Activated T-cell treated with anti-CD3 and anti-CD28 coated beads, Interleukin-2, amount 50 U/mL, for 4 hours (primary cell): ENCODE measurements around the gene CCDC14. TPM values are rescaled to one million over a fixed set of nuclear protein-coding genes. Genes with fewer than 3 reads are reported as not detected.
"Not testable (repeated sequence)": the region's sequence is repeated elsewhere in the genome, so short reads cannot be mapped to it uniquely, and the experiment has no call there.

Source experiments
- ATAC-seq, 2 donors: fragments of 200-7000 bp; cut with Tn5 transposase; one replicate each; pipeline ENCODE4 v1.10.0; 2021
- DNase-seq: peaks from one replicate; pipeline ENCODE4 v3.0.0-alpha.2; 2020
- H3K27me3 Mint-ChIP-seq: one replicate; pipeline ENCODE4 v1.8.0; 2021; ENCODE audit warnings: low read depth, mixed read lengths
- H3K36me3 Mint-ChIP-seq: one replicate; pipeline ENCODE4 v1.8.0; 2022; ENCODE audit warnings: mixed read lengths; ENCODE audit not compliant: insufficient read depth
- H3K4me1 Mint-ChIP-seq: one replicate; pipeline ENCODE4 v1.8.0; 2021; ENCODE audit warnings: low read depth, mixed read lengths
- H3K4me3 Mint-ChIP-seq: one replicate; pipeline ENCODE4 v1.8.0; 2021; ENCODE audit warnings: mild to moderate bottlenecking, moderate library complexity, mixed read lengths
- H3K9me3 Mint-ChIP-seq: one replicate; pipeline ENCODE4 v1.8.0; 2021; ENCODE audit warnings: mixed read lengths
- total RNA-seq, 3 donors: library from RNA; stranded (reverse); gene quantifications; one replicate each; pipeline ENCODE4 v1.2.1, GENCODE V29; 2021

CCDC14 gene
- total RNA-seq, 3 donors from 2014 or later: 20.0 to 22.6 (median 20.5) TPM

GRCh38 chr3:123979525-123980501 is 18.8 kb upstream of the CCDC14 start:
- ATAC-seq: peak; percentile 87
- H3K36me3 Mint-ChIP-seq, H3K9me3 Mint-ChIP-seq, H3K4me3 Mint-ChIP-seq, H3K4me1 Mint-ChIP-seq: not testable (repeated sequence)
- peak; percentile 6 for DNase-seq
- peaks cover 38% of the 10 kb centered on the region for H3K27me3 Mint-ChIP-seq

GRCh38 chr3:123976904-123977303 is 15.9 kb upstream of the CCDC14 start:
- not testable (repeated sequence) for H3K4me1 Mint-ChIP-seq, H3K9me3 Mint-ChIP-seq, H3K4me3 Mint-ChIP-seq, ATAC-seq, DNase-seq, H3K36me3 Mint-ChIP-seq
- H3K27me3 Mint-ChIP-seq: peaks cover 34% of the 10 kb centered on the region

GRCh38 chr3:123976181-123976898 is 15.3 kb upstream of the CCDC14 start:
- H3K36me3 Mint-ChIP-seq, H3K9me3 Mint-ChIP-seq, H3K4me1 Mint-ChIP-seq, DNase-seq, ATAC-seq, H3K4me3 Mint-ChIP-seq: not testable (repeated sequence)
- peaks cover 33% of the 10 kb centered on the region for H3K27me3 Mint-ChIP-seq

- ATAC-seq, H3K36me3 Mint-ChIP-seq, DNase-seq, H3K9me3 Mint-ChIP-seq, H3K4me3 Mint-ChIP-seq, H3K4me1 Mint-ChIP-seq: not testable (repeated sequence)
- peaks cover 27% of the 10 kb centered on the region for H3K27me3 Mint-ChIP-seq
These were observed 14.0 kb upstream of the CCDC14 start for GRCh38 chr3:123975030-123975429.

GRCh38 chr3:123971406-123971805 is 10.4 kb upstream of the CCDC14 start:
- ATAC-seq (no peak), DNase-seq (no peak)
- H3K4me1 Mint-ChIP-seq: no peaks in the 10 kb centered on the region
- no peak overlapping the region for H3K4me3 Mint-ChIP-seq
- no peaks in the 10 kb centered on the region for H3K9me3 Mint-ChIP-seq
- peaks cover 45% of the 10 kb centered on the region for H3K27me3 Mint-ChIP-seq
- H3K36me3 Mint-ChIP-seq: no peaks in the 10 kb centered on the region

- H3K4me3 Mint-ChIP-seq, H3K36me3 Mint-ChIP-seq, ATAC-seq, DNase-seq, H3K4me1 Mint-ChIP-seq, H3K9me3 Mint-ChIP-seq: not testable (repeated sequence)
- peaks cover 37% of the 10 kb centered on the region for H3K27me3 Mint-ChIP-seq
These were observed 6.2 kb upstream of the CCDC14 start for GRCh38 chr3:123967260-123967659.

GRCh38 chr3:123966799-123967198 is 5.8 kb upstream of the CCDC14 start:
- not testable (repeated sequence) for DNase-seq, H3K4me1 Mint-ChIP-seq, H3K36me3 Mint-ChIP-seq, H3K4me3 Mint-ChIP-seq, H3K9me3 Mint-ChIP-seq
- H3K27me3 Mint-ChIP-seq: peaks cover 36% of the 10 kb centered on the region
- ATAC-seq: peak; percentile 48 to 54

GRCh38 chr3:123964793-123965192 is 3.8 kb upstream of the CCDC14 start:
- H3K4me3 Mint-ChIP-seq: not testable (repeated sequence)

GRCh38 chr3:123961508-123961856 is 453 bp upstream of the CCDC14 start:
- DNase-seq: no peak
- Mint-ChIP-seq H3K9me3 (no peaks in the 10 kb centered on the region), H3K4me3 (peak overlapping the region; percentile 93), H3K27me3 (peaks cover 2% of the 10 kb centered on the region), H3K36me3 (no peaks in the 10 kb centered on the region), H3K4me1 (peaks cover 24% of the 10 kb centered on the region)
- ATAC-seq: no peak

More at GRCh38 chr3:123964793-123965192, 3.8 kb upstream of the CCDC14 start:
- not testable (repeated sequence) for DNase-seq, H3K36me3 Mint-ChIP-seq, H3K9me3 Mint-ChIP-seq, H3K4me1 Mint-ChIP-seq, ATAC-seq
- H3K27me3 Mint-ChIP-seq: peaks cover 24% of the 10 kb centered on the region

- DNase-seq (no peak), ATAC-seq (no peak)
- Mint-ChIP-seq H3K4me3 (no peak overlapping the region), H3K27me3 (no peaks in the 10 kb centered on the region), H3K9me3 (no peaks in the 10 kb centered on the region), H3K4me1 (peaks cover 9% of the 10 kb centered on the region), H3K36me3 (peaks cover 25% of the 10 kb centered on the region)
These were observed 7.3 kb downstream of the CCDC14 start for GRCh38 chr3:123953735-123954134.

GRCh38 chr3:123952844-123953520 is 8.0 kb downstream of the CCDC14 start:
- no peaks in the 10 kb centered on the region for H3K9me3 Mint-ChIP-seq
- H3K4me1 Mint-ChIP-seq: peaks cover 2% of the 10 kb centered on the region
- H3K27me3 Mint-ChIP-seq: no peaks in the 10 kb centered on the region
- DNase-seq (no peak), ATAC-seq (no peak)
- H3K4me3 Mint-ChIP-seq: no peak overlapping the region
- peaks cover 25% of the 10 kb centered on the region for H3K36me3 Mint-ChIP-seq

GRCh38 chr3:123951522-123952447 is 9.2 kb downstream of the CCDC14 start:
- ATAC-seq (no peak), DNase-seq (no peak)
- Mint-ChIP-seq H3K4me1 (no peaks in the 10 kb centered on the region), H3K4me3 (no peak overlapping the region), H3K27me3 (no peaks in the 10 kb centered on the region), H3K36me3 (peaks cover 28% of the 10 kb centered on the region), H3K9me3 (no peaks in the 10 kb centered on the region)

- ATAC-seq (no peak), DNase-seq (no peak)
- Mint-ChIP-seq H3K4me3 (no peak overlapping the region), H3K9me3 (no peaks in the 10 kb centered on the region), H3K4me1 (no peaks in the 10 kb centered on the region), H3K36me3 (peaks cover 31% of the 10 kb centered on the region), H3K27me3 (no peaks in the 10 kb centered on the region)
These were observed 11.4 kb downstream of the CCDC14 start for GRCh38 chr3:123949641-123950040.
